Prostate gland (tissue), 2 donors: Measurements from ENCODE around the gene MYO5B.

Experiments
- CTCF ChIP-seq, 4 experiments: fragments of 200-600 bp in 2 of 4; fragments of 450-650 bp in 2 of 4; sonication (generic) in 2 of 4; IDR thresholded peaks; 1 replicate in 3 of 4; 2 replicates in 1 of 4; pipeline ENCODE4 v1.5.1; 2016 to 2019; ENCODE audit warnings: antibody characterized with exemption in 4 of 4, mild to moderate bottlenecking in 2 of 4, moderate library complexity in 2 of 4
- POLR2AphosphoS5 ChIP-seq: sonication (generic); formaldehyde crosslinking; IDR thresholded peaks from one replicate; pipeline ENCODE4 v1.6.1; 2017; ENCODE audit warnings: antibody characterized with exemption

GRCh38 chr18:49901862-49902340, 293.0 kb downstream of the MYO5B start:
- TF ChIP-seq CTCF (IDR thresholded peaks at IDR 0.05) (no peak), POLR2AphosphoS5 (no peak)
